Pancreas (tissue), 10 donors: ENCODE data around the gene TSPAN4. TPM values are rescaled to one million over a fixed set of nuclear protein-coding genes. Genes with fewer than 3 reads are reported as not detected.

ENCODE experiments used
- ATAC-seq, 4 donors: fragments of 200-7000 bp; cut with Tn5 transposase; one replicate each; pipeline versions ENCODE4 v1.8.0 to v1.9.1; 2020; ENCODE audit warnings: mild to moderate bottlenecking in 4 of 4, moderate library complexity in 4 of 4
- DNase-seq, 6 donors: peaks; one replicate each; pipeline ENCODE4 v3.0.0-alpha.2; 2020
- FAIRE-seq: peaks from 2 replicates; lab custom pipeline; 2012; peaks lifted over from hg19 to GRCh38; lab: Jason Lieb, UNC
- H3K27ac ChIP-seq, 4 donors: fragments of 200-600 bp; sonication (generic); 1 replicate in 3 of 4; 2 replicates in 1 of 4; pipeline versions ENCODE4 v1.5.0 to v1.8.0; 2020
- H3K27me3 ChIP-seq, 4 donors: fragments of 200-600 bp; one replicate each; pipeline ENCODE4 v1.8.0; 2021
- H3K36me3 ChIP-seq, 3 donors: fragments of 200-600 bp; sonication (generic) in 1 of 3; one replicate each; pipeline versions ENCODE4 v1.5.0 to v1.8.0; 2020 to 2021
- H3K4me1 ChIP-seq, 3 donors: fragments of 200-600 bp; one replicate each; pipeline ENCODE4 v1.8.0; 2021
- H3K4me3 ChIP-seq, 4 donors: fragments of 200-600 bp; sonication (generic) in 2 of 4; one replicate each; pipeline versions ENCODE4 v1.5.0 to v1.8.0; 2020 to 2021
- H3K9me3 ChIP-seq, 4 donors: fragments of 200-600 bp; one replicate each; pipeline ENCODE4 v1.8.0; 2021
- CTCF ChIP-seq, 4 donors: fragments of 200-600 bp; sonication (generic) in 3 of 4; IDR thresholded peaks; one replicate each; pipeline versions ENCODE4 v1.5.0 to v1.8.0; 2021; ENCODE audit warnings: antibody characterized with exemption in 4 of 4
- WGBS, 2 donors: extraction: QIAGEN DNeasy Blood & Tissue Kit; methylation state at CpG; one replicate each; pipeline ENCODE4 v1.1.7; 2013; 5-methylcytosine and 5-hydroxymethylcytosine counted together
- intact Hi-C, 3 donors: fragments of 100-400 bp; cut with DNase I; formaldehyde crosslinking; loops; one replicate each; pipeline versions ENCODE4 v1.11.1 to v1.14.2; 2022
- polyA plus RNA-seq, 2 donors: library from polyadenylated mRNA; stranded (reverse); fragments of 200-250 nt; gene quantifications; one replicate each; pipeline ENCODE4 v1.2.3, GENCODE V29; 2013
- total RNA-seq, 6 donors: library from RNA; stranded (reverse); fragmentation: NEBNext Ultra II Directional in 4 of 6; extraction: Animal tissue kit (Norgen Biotek cat#: 25700) in 4 of 6; gene quantifications; one replicate each; pipeline versions ENCODE4 v1.2.1 to v1.2.4, GENCODE V29; 2021 to 2023
- donor health status: healthy with polysubstance abuse.
- donor health status: DM: no; HTN: no; CAD: no; lungs with moderate emphysema.
- donor health status: DM: no; HTN: no; CAD: no.
- donor health status: control.
- donor health status: control.
- donor health status: Bipolar disorder and iron deficiency.
- donor health status: DM: yes; HTN: yes; CAD: no.
- donor health status: DM: no; HTN: no; CAD: no.
- donor health status: DM: no; HTN: no; CAD: no.
- donor health status: DM: yes; HTN: yes; CAD: no.

The TSPAN4 gene
- total and polyA plus RNA-seq, 8 donors, result 15.3 to 67.2 (median 20.3) TPM

GRCh38 chr11:913043-913442 is 70.4 kb downstream of the TSPAN4 start:
- WGBS, 2 donors, result 77 to 81% methylated on average over 4 of the region's 4 CpGs

DNA sequence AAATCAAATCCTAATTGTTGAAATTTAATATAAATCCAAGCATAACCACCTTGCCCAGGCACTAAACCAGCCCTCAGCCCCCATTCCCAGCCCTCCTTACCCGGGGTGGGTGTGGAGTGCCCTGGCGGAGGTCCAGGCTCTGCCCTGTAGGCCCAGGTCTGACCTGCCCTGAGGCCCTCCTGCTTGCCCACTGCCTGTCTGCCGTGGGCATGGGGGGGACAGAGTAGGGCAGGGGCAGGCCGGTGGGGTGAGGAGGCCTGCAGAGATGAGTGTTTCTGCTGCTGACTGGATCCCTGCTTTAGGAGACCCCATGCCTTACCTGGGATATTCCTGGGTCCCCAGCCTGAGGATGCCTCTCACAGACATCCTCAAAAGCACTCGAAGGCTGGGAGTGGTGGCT is 71.6 kb downstream of the TSPAN4 start:
- H3K9me3 ChIP-seq, result no peaks in the 10 kb centered on the region
- no peaks in the 10 kb centered on the region for H3K27me3 ChIP-seq
- no peak for ATAC-seq
- H3K4me1 ChIP-seq, result peaks cover 5 to 10% (median 7%) of the 10 kb centered on the region in 3 donors
- H3K36me3 ChIP-seq, result no peaks in the 10 kb centered on the region
- H3K4me3 ChIP-seq, result no peak overlapping the region
- intact Hi-C loops, result no loop called here
- WGBS, 2 donors, result 72 to 76% methylated on average over 5 of the region's 5 CpGs
- no peak for FAIRE-seq
- TF ChIP-seq CTCF (IDR thresholded peaks at IDR 0.05), result no peak
- H3K27ac ChIP-seq, result no peak overlapping the region
- peak in 1 of 6 donors; percentile 58 for DNase-seq

More at GRCh38 chr11:913043-913442, 70.4 kb downstream of the TSPAN4 start:
- Histone ChIP-seq H3K4me3 (no peak overlapping the region), H3K9me3 (no peaks in the 10 kb centered on the region), H3K4me1 (peaks cover 5 to 10% (median 7%) of the 10 kb centered on the region in 3 donors), H3K27me3 (no peaks in the 10 kb centered on the region), H3K36me3 (no peaks in the 10 kb centered on the region), H3K27ac (no peak overlapping the region)
- intact Hi-C loops, result no loop called here
- no peak for TF ChIP-seq CTCF (IDR thresholded peaks at IDR 0.05)
- FAIRE-seq (no peak), DNase-seq (no peak), ATAC-seq (no peak)

GRCh38 chr11:914747-915501 is 72.3 kb downstream of the TSPAN4 start:
- ATAC-seq (peak in 2 of 4 donors; percentile 21 to 29), DNase-seq (peak in 2 of 6 donors; percentile 51 to 55), FAIRE-seq (no peak)
- H3K36me3 ChIP-seq, result no peaks in the 10 kb centered on the region
- TF ChIP-seq CTCF (IDR thresholded peaks at IDR 0.05), result no peak
- no peak overlapping the region for H3K4me3 ChIP-seq
- intact Hi-C loops, result no loop called here
- H3K27me3 ChIP-seq, result no peaks in the 10 kb centered on the region
- H3K27ac ChIP-seq, result peak overlapping the region in 1 of 4 donors; percentile 18
- 81 to 85% methylated on average over 21 of the region's 21 CpGs for WGBS, 2 donors
- peaks cover 0 to 3% (median 0%) of the 10 kb centered on the region in 3 donors for H3K4me1 ChIP-seq
- H3K9me3 ChIP-seq, result no peaks in the 10 kb centered on the region

Other genes with a start within 250 kb of the TSPAN4 start
- 10 to 100 TPM in 2 of 6 donors, 1 to 10 TPM in 4; 4.0 to 30.0 (median 9.1) TPM for gene IRF7, start 226.9 kb upstream of the TSPAN4 start, total RNA-seq
- gene IRF7, start 226.9 kb upstream of the TSPAN4 start, polyA plus RNA-seq, result 10 to 100 TPM; 33.4 to 36.6 TPM
- gene CDHR5, start 217.9 kb upstream of the TSPAN4 start, total RNA-seq, result 1 to 10 TPM in 5 of 6 donors, under 1 TPM in 1; 0.61 to 2.7 (median 1.5) TPM
- gene CDHR5, start 217.9 kb upstream of the TSPAN4 start, polyA plus RNA-seq, result 1 to 10 TPM; 1.3 to 4.4 TPM
- under 1 TPM in 2 of 6 donors, not detected in 4; 0.58 to 0.69 TPM for gene SCT, start 215.7 kb upstream of the TSPAN4 start, total RNA-seq
- not detected for gene SCT, start 215.7 kb upstream of the TSPAN4 start, polyA plus RNA-seq
- gene DRD4, start 205.6 kb upstream of the TSPAN4 start, total RNA-seq, result 1 to 10 TPM in 1 of 6 donors, under 1 TPM in 5; 0.28 to 1.4 (median 0.66) TPM
- gene DRD4, start 205.6 kb upstream of the TSPAN4 start, polyA plus RNA-seq, result 1 to 10 TPM; 2.4 TPM
- gene DEAF1, start 147.6 kb upstream of the TSPAN4 start, total RNA-seq, result 10 to 100 TPM; 15.9 to 26.9 (median 18.5) TPM
- 10 to 100 TPM; 28.4 to 33.8 TPM for gene DEAF1, start 147.6 kb upstream of the TSPAN4 start, polyA plus RNA-seq
- 10 to 100 TPM in 4 of 6 donors, 1 to 10 TPM in 2; 8.5 to 16.4 (median 14.2) TPM for gene TMEM80, start 147.0 kb upstream of the TSPAN4 start, total RNA-seq
- gene TMEM80, start 147.0 kb upstream of the TSPAN4 start, polyA plus RNA-seq, result 10 to 100 TPM; 18.6 to 24.7 TPM
- gene EPS8L2, start 136.6 kb upstream of the TSPAN4 start, total RNA-seq, result 100 to 1,000 TPM in 2 of 6 donors, 10 to 100 TPM in 4; 58.1 to 113 (median 71.1) TPM
- gene EPS8L2, start 136.6 kb upstream of the TSPAN4 start, polyA plus RNA-seq, result 100 to 1,000 TPM; 249 to 286 TPM
- 10 to 100 TPM; 52.5 to 83.9 (median 78.2) TPM for gene TALDO1, start 95.4 kb upstream of the TSPAN4 start, total RNA-seq
- gene TALDO1, start 95.4 kb upstream of the TSPAN4 start, polyA plus RNA-seq, result 10 to 100 TPM; 50.3 to 70.0 TPM
- 10 to 100 TPM; 13.6 to 28.9 (median 18.1) TPM for gene GATD1, start 65.4 kb upstream of the TSPAN4 start, total RNA-seq
- 10 to 100 TPM; 27.9 to 43.2 TPM for gene GATD1, start 65.4 kb upstream of the TSPAN4 start, polyA plus RNA-seq
- gene CEND1, start 52.8 kb upstream of the TSPAN4 start, total RNA-seq, result under 1 TPM in 1 of 6 donors, not detected in 5; 0.12 TPM
- gene CEND1, start 52.8 kb upstream of the TSPAN4 start, polyA plus RNA-seq, result under 1 TPM; 0.27 to 0.42 TPM
- 10 to 100 TPM; 32.2 to 84.0 (median 41.8) TPM for gene SLC25A22, start 44.6 kb upstream of the TSPAN4 start, total RNA-seq
- 10 to 100 TPM; 40.4 to 45.5 TPM for gene SLC25A22, start 44.6 kb upstream of the TSPAN4 start, polyA plus RNA-seq
- 10 to 100 TPM in 1 of 6 donors, 1 to 10 TPM in 5; 6.3 to 12.9 (median 8.7) TPM for gene PIDD1, start 37.6 kb upstream of the TSPAN4 start, total RNA-seq
- 10 to 100 TPM; 53.1 to 70.9 TPM for gene PIDD1, start 37.6 kb upstream of the TSPAN4 start, polyA plus RNA-seq
- gene RPLP2, start 32.9 kb upstream of the TSPAN4 start, total RNA-seq, result 1,000 to 10,000 TPM in 5 of 6 donors, 100 to 1,000 TPM in 1; 944 to 1,591 (median 1,137) TPM
- 1,000 to 10,000 TPM in 1 of 2 donors, 100 to 1,000 TPM in 1; 761 to 1,687 TPM for gene RPLP2, start 32.9 kb upstream of the TSPAN4 start, polyA plus RNA-seq
- 100 to 1,000 TPM in 1 of 6 donors, 10 to 100 TPM in 5; 59.1 to 109 (median 82.1) TPM for gene PNPLA2, start 23.9 kb upstream of the TSPAN4 start, total RNA-seq
- gene PNPLA2, start 23.9 kb upstream of the TSPAN4 start, polyA plus RNA-seq, result 100 to 1,000 TPM; 233 to 234 TPM
- gene CRACR2B, start 14.9 kb upstream of the TSPAN4 start, total RNA-seq, result 100 to 1,000 TPM in 4 of 6 donors, 10 to 100 TPM in 2; 60.6 to 140 (median 108) TPM
- 100 to 1,000 TPM; 263 to 378 TPM for gene CRACR2B, start 14.9 kb upstream of the TSPAN4 start, polyA plus RNA-seq
- gene CD151, start 9.9 kb upstream of the TSPAN4 start, total RNA-seq, result 100 to 1,000 TPM; 163 to 278 (median 233) TPM
- 100 to 1,000 TPM; 256 to 351 TPM for gene CD151, start 9.9 kb upstream of the TSPAN4 start, polyA plus RNA-seq
- 10 to 100 TPM; 62.9 to 98.8 (median 68.9) TPM for gene POLR2L, start 323 bp upstream of the TSPAN4 start, total RNA-seq
- gene POLR2L, start 323 bp upstream of the TSPAN4 start, polyA plus RNA-seq, result 100 to 1,000 TPM in 1 of 2 donors, 10 to 100 TPM in 1; 64.7 to 110 TPM
- 10 to 100 TPM; 41.7 to 86.0 (median 63.1) TPM for gene CHID1, start 68.0 kb downstream of the TSPAN4 start, total RNA-seq
- gene CHID1, start 68.0 kb downstream of the TSPAN4 start, polyA plus RNA-seq, result 10 to 100 TPM; 57.1 to 66.0 TPM
- 10 to 100 TPM; 40.0 to 60.2 (median 53.2) TPM for gene AP2A2, start 83.0 kb downstream of the TSPAN4 start, total RNA-seq
- gene AP2A2, start 83.0 kb downstream of the TSPAN4 start, polyA plus RNA-seq, result 10 to 100 TPM; 48.0 to 50.8 TPM
- gene MUC6, start 193.9 kb downstream of the TSPAN4 start, total RNA-seq, result 10 to 100 TPM; 25.5 to 99.7 (median 92.2) TPM
- gene MUC6, start 193.9 kb downstream of the TSPAN4 start, polyA plus RNA-seq, result 100 to 1,000 TPM; 155 to 239 TPM
- under 1 TPM in 2 of 6 donors, not detected in 4; 0.03 to 0.57 TPM for gene MUC2, start 232.0 kb downstream of the TSPAN4 start, total RNA-seq
- gene MUC2, start 232.0 kb downstream of the TSPAN4 start, polyA plus RNA-seq, result under 1 TPM; 0.04 to 0.05 TPM